COLO668 (cell line): ENCODE data around the gene MARCHF10.
A peak's percentile ranks its signal among the peaks of the same experiment; 100 is the strongest.

Experiments used
- DNase-seq: peaks from one replicate; lab custom pipeline; 2025; ENCODE audit not compliant: unreplicated experiment; lab: John Stamatoyannopoulos, UW

MARCHF10 gene

GRCh38 chr17:62821189-62822079 lies 13.3 kb upstream of the MARCHF10 start:
- no peak for DNase-seq

DNA sequence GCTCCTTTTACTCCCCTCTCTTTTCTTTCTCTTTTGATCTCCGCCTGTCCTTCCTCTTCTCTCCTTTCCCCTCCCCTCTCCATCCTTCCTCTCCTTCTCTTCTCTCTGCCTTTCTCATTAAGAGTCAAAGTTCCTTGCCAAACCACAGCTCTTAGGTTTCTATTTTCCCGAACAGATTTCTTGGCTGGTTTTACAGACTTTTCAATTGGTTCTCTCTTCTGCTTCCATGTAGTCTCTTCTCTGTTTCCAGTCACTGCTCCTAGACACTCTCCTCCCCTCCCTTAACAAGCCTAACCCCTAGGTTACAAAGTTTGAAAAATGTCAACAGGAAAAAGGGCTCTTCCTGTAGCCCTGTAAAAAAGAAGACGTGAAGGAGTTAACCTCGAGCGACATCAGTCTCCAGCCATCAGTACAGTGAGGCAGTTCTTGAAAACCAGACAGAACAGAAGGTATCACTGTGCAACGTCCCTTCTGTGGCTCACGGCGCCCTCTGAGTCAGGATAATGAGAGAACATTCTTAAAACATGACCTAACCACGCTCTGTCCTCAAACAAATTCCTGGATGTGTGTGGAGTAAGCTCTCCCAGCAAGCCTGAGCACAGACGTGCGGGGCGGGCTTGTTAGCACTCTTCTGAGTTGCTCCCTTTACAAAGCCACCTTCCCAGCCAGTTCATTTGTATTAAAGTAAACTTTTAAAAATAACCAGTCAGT lies 11.6 kb upstream of the MARCHF10 start:
- peak; percentile 0 for DNase-seq

DNA sequence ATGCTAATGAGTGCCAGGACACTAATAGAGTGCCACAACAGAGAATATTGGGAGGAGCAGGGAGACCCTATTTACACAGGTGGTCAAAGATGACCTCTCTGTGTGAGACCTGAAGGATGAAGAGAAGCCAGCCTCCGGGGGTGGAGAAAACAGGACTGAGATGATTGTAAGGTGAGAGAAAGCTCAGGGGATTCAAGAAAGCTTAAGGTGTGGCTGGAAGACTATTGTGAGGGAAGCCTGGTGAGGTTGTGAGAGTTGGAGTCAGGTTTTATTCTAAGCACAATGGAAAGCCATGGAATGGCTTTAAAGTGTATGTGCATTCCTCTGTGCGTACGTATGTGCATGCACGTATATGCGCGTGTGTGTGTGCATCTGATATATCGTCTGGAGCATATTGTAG lies 10.4 kb upstream of the MARCHF10 start:
- DNase-seq = no peak

DNA sequence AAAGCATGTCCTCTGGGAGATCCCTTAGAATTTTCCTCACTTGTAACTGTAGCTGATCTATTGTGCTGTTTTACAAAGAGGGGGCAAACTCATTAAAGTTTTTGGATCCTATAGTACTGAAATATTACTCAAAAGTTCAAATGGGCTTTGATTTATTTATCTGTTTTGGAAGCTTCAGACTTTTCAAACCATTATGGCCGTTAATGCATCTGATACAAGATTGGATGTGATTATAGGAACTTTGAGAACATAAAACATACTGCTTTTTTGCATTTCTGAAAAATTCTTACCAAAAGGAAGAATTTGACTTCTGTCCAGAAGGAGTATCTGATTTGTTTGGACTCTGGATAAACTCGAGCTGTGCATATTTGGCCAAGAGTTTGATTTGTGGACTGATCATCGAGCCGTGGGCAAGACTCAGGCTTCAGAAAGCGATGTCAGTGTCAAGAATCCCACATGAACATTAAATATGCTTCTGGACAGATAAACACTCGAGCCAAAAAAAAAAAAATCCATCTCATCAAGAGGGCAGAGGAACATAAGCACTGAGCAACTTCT lies 8.2 kb upstream of the MARCHF10 start:
- DNase-seq = no peak

DNA sequence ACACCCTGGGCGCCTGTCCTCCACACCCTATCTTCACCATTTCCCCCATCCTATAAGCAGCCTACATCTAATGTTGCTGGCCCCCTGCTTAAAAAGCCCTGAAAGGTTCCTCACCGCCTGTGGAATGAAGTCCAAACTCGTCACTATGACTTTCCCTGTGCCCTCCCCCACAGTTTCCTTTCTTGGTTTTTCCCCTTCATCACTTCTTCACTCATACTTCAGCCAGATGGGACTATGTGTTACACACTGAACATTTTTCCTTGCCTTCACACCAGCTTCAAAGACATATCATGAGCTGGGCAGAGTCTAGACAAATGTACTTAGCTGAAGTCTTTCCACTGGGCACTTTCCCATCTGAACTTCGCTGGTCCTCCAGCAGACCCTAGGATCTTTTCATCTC lies 1.5 kb upstream of the MARCHF10 start:
- DNase-seq = no peak

GRCh38 chr17:62808576-62808970 lies 459 bp upstream of the MARCHF10 start:
- no peak for DNase-seq

DNA sequence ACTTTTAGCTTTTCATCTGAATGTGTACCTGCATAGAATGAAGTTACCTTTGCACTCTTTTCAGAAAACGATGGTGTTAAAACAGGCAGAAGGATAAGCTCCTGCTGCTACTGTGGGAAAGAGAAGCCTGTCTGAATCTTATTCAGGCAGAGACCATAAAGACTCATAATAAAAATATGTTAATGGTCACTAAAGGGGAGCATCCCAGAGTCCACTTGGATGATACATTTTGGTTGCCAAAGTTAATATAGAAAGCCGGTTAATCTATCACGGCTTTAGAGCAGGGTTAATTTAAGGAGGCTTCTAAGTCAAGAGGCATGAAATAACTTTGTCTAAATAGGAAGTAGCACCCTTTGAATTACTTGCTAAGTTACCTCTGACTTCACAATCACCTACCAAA lies 2.9 kb downstream of the MARCHF10 start:
- DNase-seq = no peak

DNA sequence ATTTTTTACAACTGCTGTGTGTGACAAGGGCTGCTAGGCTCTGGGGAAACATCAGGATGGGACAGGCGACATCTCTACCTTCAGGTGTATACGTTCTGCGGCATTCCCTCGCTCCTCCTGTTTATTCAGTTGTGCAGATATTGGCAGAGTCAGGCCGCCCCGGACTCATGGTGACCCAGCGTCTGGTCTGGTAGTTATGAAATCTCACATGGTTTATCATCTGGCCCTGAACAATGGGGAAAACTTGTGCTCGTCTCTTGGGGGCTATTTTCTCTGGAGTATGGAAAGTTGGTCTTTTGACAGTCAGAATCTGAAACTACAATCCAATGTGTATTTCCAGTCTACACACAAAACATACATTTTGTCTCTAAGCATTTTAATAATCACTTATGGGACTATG lies 3.3 kb downstream of the MARCHF10 start:
- no peak for DNase-seq

DNA sequence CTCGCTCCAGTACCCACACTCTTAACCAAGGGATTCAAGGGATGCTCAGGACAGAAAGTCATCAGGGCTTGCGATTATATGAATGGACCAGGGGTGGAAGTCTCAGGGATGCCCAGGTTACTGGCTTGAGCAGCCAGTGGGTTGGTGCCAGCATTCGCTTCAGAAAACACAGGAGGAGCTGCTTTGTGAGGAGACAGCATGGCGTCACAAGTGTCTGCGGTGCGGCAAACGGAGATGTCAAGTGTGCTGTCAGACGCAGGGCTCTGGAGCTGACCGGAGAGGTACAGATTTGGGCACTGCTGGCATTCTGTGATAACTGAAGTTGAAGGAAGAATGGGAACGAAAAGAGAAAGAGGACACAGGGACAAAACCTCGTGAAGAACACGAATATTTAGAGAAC lies 4.1 kb downstream of the MARCHF10 start:
- DNase-seq = no peak

- DNase-seq = peak; percentile 71
Measured at GRCh38 chr17:62802561-62803205, 5.4 kb downstream of the MARCHF10 start.

- no peak for DNase-seq
Measured at GRCh38 chr17:62801553-62802114, 6.5 kb downstream of the MARCHF10 start.

GRCh38 chr17:62800585-62800984 lies 7.5 kb downstream of the MARCHF10 start:
- DNase-seq = peak; percentile 27

GRCh38 chr17:62797959-62798358 lies 10.2 kb downstream of the MARCHF10 start:
- no peak for DNase-seq

DNA sequence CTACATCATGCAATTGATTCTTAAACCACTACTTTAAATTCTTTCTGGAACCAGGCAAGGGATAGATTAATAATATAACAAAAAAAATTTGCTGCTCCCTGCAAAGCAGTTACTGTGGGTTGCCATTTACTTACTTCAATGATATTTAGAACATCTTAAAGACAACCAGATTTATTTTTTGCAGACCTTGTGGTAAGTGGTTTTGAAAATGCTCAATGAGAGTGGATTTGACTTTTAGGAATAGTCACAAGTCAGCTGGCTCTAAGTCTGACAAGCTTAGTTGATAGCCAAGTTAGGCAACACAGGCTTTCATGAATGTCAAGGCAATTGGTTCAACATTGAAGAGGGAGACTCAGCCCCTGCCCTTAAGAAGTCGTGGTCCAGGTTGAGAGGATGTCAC lies 11.8 kb downstream of the MARCHF10 start:
- no peak for DNase-seq

DNA sequence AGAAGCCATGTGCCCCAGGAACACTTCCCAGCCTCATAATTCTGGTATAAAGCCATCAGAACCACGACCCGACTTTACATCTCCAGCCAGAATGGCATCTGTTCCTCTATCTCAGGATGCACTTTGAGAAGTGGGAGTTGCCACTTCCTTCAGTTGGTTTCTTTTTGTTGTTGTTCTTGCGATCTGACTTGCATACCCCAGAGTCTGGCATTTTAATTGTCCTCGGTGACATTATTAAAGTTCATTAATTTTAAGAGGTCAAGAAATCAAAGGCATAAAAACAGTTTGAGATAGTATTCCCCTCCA lies 13.5 kb downstream of the MARCHF10 start:
- no peak for DNase-seq

- no peak for DNase-seq
Measured at GRCh38 chr17:62793919-62794665, 14.0 kb downstream of the MARCHF10 start.

GRCh38 chr17:62792447-62792800 lies 15.7 kb downstream of the MARCHF10 start:
- DNase-seq = no peak

- DNase-seq = peak; percentile 50
Measured at GRCh38 chr17:62791767-62792446, 16.2 kb downstream of the MARCHF10 start.

DNA sequence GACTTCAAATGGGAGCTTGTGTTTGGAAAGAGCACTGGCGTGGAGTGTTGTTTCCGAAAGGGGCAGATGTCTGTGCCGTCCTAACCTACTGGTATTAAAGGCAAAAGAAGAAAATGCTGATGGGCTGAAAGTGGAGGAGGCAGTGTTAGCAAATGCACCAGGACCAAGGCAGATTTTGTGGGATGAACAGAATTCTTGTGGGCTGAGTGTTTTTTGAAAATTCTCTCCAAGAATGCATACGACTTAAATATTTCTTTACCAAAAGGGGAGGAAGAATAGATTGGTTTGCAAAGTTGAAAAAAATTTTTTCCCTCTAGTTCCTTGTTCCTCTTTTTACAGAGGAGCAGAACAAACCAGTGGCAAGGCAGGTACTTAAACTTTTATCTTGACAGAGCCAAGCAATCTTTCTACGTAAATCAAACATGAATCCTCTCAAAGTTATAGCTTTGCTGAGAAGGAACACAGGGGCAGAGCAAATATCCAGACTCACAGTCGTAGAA lies 16.8 kb downstream of the MARCHF10 start:
- peak; percentile 11 for DNase-seq

DNA sequence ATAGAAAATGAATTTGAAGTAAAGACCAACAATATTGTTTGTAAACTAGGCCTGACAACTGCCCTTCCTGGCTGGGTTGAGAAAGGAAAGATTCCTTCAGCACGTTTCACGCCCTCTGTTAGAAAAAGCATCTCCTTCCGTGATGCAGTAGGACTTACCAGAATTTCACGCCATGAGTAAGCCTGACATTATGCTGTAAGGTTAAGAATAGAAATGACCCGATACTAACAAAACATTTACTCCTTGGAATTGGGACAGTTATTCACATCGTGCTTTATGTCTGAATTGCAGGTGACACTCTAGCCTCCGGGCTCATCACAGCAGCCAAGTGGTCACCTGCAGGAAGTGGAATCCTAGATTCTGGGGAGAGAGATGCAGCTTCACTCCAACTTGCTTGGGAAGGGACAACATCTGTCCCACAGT lies 17.5 kb downstream of the MARCHF10 start:
- DNase-seq = peak; percentile 55
